Upper lobe of left lung (tissue), 6 donors: ENCODE measurements around the gene LRRC52. TPM values are rescaled to one million over a fixed set of nuclear protein-coding genes. Genes with fewer than 3 reads are reported as not detected.

Source experiments
- ATAC-seq, 2 donors: fragments of 200-7000 bp; cut with Tn5 transposase; one replicate each; pipeline ENCODE4 v1.9.1; 2022; ENCODE audit warnings: mild to moderate bottlenecking in 2 of 2, moderate library complexity in 2 of 2; ENCODE audit not compliant: low FRiP score in 2 of 2
- DNase-seq, 2 donors: peaks; one replicate each; pipeline ENCODE4 v3.0.0-alpha.2; 2019 to 2020
- H3K27ac ChIP-seq, 4 donors: fragments of 200-600 bp; sonication (generic); one replicate each; pipeline ENCODE4 v1.5.1; 2016 to 2019
- H3K27me3 ChIP-seq, 4 donors: fragments of 200-600 bp; sonication (generic); one replicate each; pipeline ENCODE4 v1.5.1; 2017 to 2019
- H3K36me3 ChIP-seq, 4 donors: fragments of 200-600 bp; sonication (generic); one replicate each; pipeline ENCODE4 v1.5.1; 2016 to 2019
- H3K4me1 ChIP-seq, 4 donors: fragments of 200-600 bp; sonication (generic); one replicate each; pipeline ENCODE4 v1.5.1; 2018 to 2019
- H3K4me3 ChIP-seq, 4 donors: fragments of 200-600 bp; sonication (generic); one replicate each; pipeline ENCODE4 v1.5.1; 2017 to 2019; ENCODE audit warnings: mild to moderate bottlenecking in 2 of 4, moderate library complexity in 1 of 4
- H3K9me3 ChIP-seq, 4 donors: fragments of 200-600 bp; sonication (generic); one replicate each; pipeline ENCODE4 v1.5.1; 2018 to 2019
- CTCF ChIP-seq, 6 experiments: fragments of 450-650 bp in 4 of 6; fragments of 200-600 bp in 2 of 6; sonication (generic) in 2 of 6; IDR thresholded peaks; one replicate each; pipeline ENCODE4 v1.5.1; 2016 to 2019; ENCODE audit warnings: antibody characterized with exemption in 6 of 6
- EP300 ChIP-seq, 4 donors: sonication (generic); formaldehyde crosslinking; IDR thresholded peaks; one replicate each; pipeline ENCODE4 v1.5.1; 2017; ENCODE audit warnings: antibody characterized with exemption in 4 of 4, control low read depth in 2 of 4
- POLR2A ChIP-seq, 4 donors: fragments of 450-650 bp; IDR thresholded peaks; one replicate each; pipeline ENCODE4 v1.5.1; 2016 to 2017; ENCODE audit warnings: antibody characterized with exemption in 4 of 4, mild to moderate bottlenecking in 2 of 4
- POLR2AphosphoS5 ChIP-seq, 2 donors: sonication (generic); formaldehyde crosslinking; IDR thresholded peaks; one replicate each; pipeline ENCODE4 v1.5.1; 2017; ENCODE audit warnings: antibody characterized with exemption in 2 of 2
- WGBS, 2 donors: methylation state at CpG; one replicate each; pipeline ENCODE4 v1.1.5; 2017 to 2018; 5-methylcytosine and 5-hydroxymethylcytosine counted together
- total RNA-seq, 6 donors: library from RNA; depleted of rRNA in 4 of 6; stranded (reverse); fragments of >200 nt in 4 of 6; gene quantifications; one replicate each; pipeline versions ENCODE4 v1.1.0 to v1.2.1, GENCODE V29; 2016 to 2021
- donor health status: DM: no; HTN: no; CAD: no; lungs with moderate emphysema.
- donor health status: DM: no; HTN: yes; CAD: no; lungs with severe emphysema.

Gene LRRC52
- total RNA-seq, 6 donors from 2014 or later = 0.44 to 1.7 (median 0.46) TPM; not detected in 3

GRCh38 chr1:165497069-165498013, 46.5 kb upstream of the LRRC52 start:
- no peak overlapping the region for H3K27ac ChIP-seq
- ATAC-seq = no peak
- H3K36me3 ChIP-seq = no peaks in the 10 kb centered on the region
- no peaks in the 10 kb centered on the region for H3K27me3 ChIP-seq
- TF ChIP-seq POLR2AphosphoS5 (IDR thresholded peaks at IDR 0.05) (no peak), CTCF (IDR thresholded peaks at IDR 0.05) (no peak), EP300 (IDR thresholded peaks at IDR 0.05) (no peak), POLR2A (IDR thresholded peaks at IDR 0.05) (no peak)
- H3K4me3 ChIP-seq = no peak overlapping the region
- H3K9me3 ChIP-seq = no peaks in the 10 kb centered on the region
- peak in 1 of 2 donors; percentile 20 for DNase-seq
- 86 to 93% methylated on average over 5 to 12 of the region's 12 CpGs for WGBS, 2 donors
- peaks cover 0 to 3% (median 0%) of the 10 kb centered on the region in 4 donors for H3K4me1 ChIP-seq

- no peak overlapping the region for H3K4me3 ChIP-seq
- 80 to 89% methylated on average over 7 of the region's 7 CpGs for WGBS, 2 donors
- no peaks in the 10 kb centered on the region for H3K36me3 ChIP-seq
- DNase-seq = no peak
- H3K9me3 ChIP-seq = no peaks in the 10 kb centered on the region
- TF ChIP-seq POLR2AphosphoS5 (IDR thresholded peaks at IDR 0.05) = no peak
- no peak for TF ChIP-seq CTCF (IDR thresholded peaks at IDR 0.05)
- no peak for TF ChIP-seq POLR2A (IDR thresholded peaks at IDR 0.05)
- no peak for TF ChIP-seq EP300 (IDR thresholded peaks at IDR 0.05)
- H3K4me1 ChIP-seq = no peaks in the 10 kb centered on the region
- H3K27ac ChIP-seq = no peak overlapping the region
- H3K27me3 ChIP-seq = no peaks in the 10 kb centered on the region
- peak in 1 of 2 donors; percentile 13 for ATAC-seq
Observed at GRCh38 chr1:165501330-165501969, 42.4 kb upstream of the LRRC52 start.

DNA sequence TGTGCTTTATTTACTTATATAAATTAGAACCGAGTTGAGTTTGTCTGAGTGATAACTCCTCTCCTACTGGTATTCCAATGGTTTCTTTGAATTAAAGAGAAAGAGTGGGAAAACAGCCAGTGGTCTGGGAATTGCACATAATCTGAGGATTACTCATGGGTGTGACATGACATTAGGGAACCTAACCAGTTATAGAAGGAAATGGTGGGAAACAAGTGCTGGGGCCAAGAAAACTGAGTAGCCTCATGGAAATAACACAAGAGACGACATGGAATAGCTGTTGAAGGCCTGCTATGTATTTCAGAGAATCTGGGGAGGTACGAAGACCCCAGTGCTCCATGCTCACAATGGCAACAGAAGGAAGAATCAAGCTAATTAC, 41.8 kb upstream of the LRRC52 start:
- peak in 1 of 2 donors; percentile 59 for ATAC-seq
- H3K4me1 ChIP-seq = no peaks in the 10 kb centered on the region
- H3K36me3 ChIP-seq = no peaks in the 10 kb centered on the region
- H3K9me3 ChIP-seq = no peaks in the 10 kb centered on the region
- H3K4me3 ChIP-seq = no peak overlapping the region
- no peak for DNase-seq
- TF ChIP-seq POLR2AphosphoS5 (IDR thresholded peaks at IDR 0.05) = no peak
- H3K27me3 ChIP-seq = no peaks in the 10 kb centered on the region
- 75 to 84% methylated on average over 3 of the region's 3 CpGs for WGBS, 2 donors
- H3K27ac ChIP-seq = no peak overlapping the region

DNA sequence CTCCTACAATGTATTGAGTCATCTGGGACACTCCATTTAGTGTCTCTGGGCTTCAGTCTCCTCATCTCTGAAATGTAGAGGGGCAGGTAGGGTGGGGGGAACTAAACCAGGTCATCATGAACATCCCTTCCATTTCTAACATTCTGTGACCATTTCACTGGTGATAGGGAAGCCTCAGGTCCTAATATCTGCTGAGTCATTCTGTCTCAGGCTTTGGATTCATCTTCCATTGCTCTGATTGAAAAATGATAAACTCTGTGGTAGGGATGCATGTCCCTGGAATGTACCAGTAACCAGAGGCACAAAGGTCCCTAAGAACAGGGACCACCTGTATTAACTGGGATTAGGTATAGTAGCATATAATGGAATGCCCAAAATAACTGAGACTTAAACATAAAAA, 36.2 kb upstream of the LRRC52 start:
- no peak overlapping the region for H3K27ac ChIP-seq

More for the DNA sequence above, 36.2 kb upstream of the LRRC52 start:
- no peak for ATAC-seq
- H3K27me3 ChIP-seq = no peaks in the 10 kb centered on the region
- TF ChIP-seq POLR2A (IDR thresholded peaks at IDR 0.05) (no peak), POLR2AphosphoS5 (IDR thresholded peaks at IDR 0.05) (no peak), EP300 (IDR thresholded peaks at IDR 0.05) (no peak), CTCF (IDR thresholded peaks at IDR 0.05) (no peak)
- H3K4me1 ChIP-seq = no peaks in the 10 kb centered on the region
- no peaks in the 10 kb centered on the region for H3K36me3 ChIP-seq
- H3K4me3 ChIP-seq = no peak overlapping the region
- no peaks in the 10 kb centered on the region for H3K9me3 ChIP-seq
- no peak for DNase-seq
